ENCODE measurements around the gene GLUD1.

- TF ChIP-seq SP2 (tag by site-specific recombination; IDR thresholded peaks at IDR 0.05) (no peak), ZNF391 (tag by site-specific recombination; IDR thresholded peaks at IDR 0.05; ENCODE audit: borderline replicate concordance, low read depth) (no peak), PRDM1 (tag by site-specific recombination; IDR thresholded peaks at IDR 0.05) (no peak), ZNF280D (tag by site-specific recombination; IDR thresholded peaks at IDR 0.05) (no peak)
Observed at GRCh38 chr10:87079106-87079836, 15.4 kb downstream of the GLUD1 start.
